Stomach (tissue), 4 donors: ENCODE data around the gene UPK3BL2.
"Not testable (repeated sequence)": the region's sequence is repeated elsewhere in the genome, so short reads cannot be mapped to it uniquely, and the experiment has no call there.

ENCODE experiments used
- CTCF ChIP-seq, 7 experiments: fragments of 450-650 bp in 4 of 7; fragments of 200-600 bp in 3 of 7; sonication (generic) in 3 of 7; IDR thresholded peaks; one replicate each; pipeline ENCODE4 v1.5.1; 2016 to 2019; ENCODE audit warnings: antibody characterized with exemption in 7 of 7, control low read depth in 2 of 7, mild to moderate bottlenecking in 1 of 7
- EP300 ChIP-seq: sonication (generic); formaldehyde crosslinking; IDR thresholded peaks from one replicate; pipeline ENCODE4 v1.6.1; 2017; ENCODE audit warnings: antibody characterized with exemption
- POLR2A ChIP-seq, 4 donors: fragments of 450-650 bp; IDR thresholded peaks; one replicate each; pipeline ENCODE4 v1.6.1; 2016; ENCODE audit warnings: antibody characterized with exemption in 4 of 4, control low read depth in 2 of 4, mild to moderate bottlenecking in 1 of 4, moderate library complexity in 1 of 4
- POLR2AphosphoS5 ChIP-seq, 3 donors: sonication (generic); formaldehyde crosslinking; IDR thresholded peaks; one replicate each; pipeline ENCODE4 v1.6.1; 2016; ENCODE audit warnings: antibody characterized with exemption in 3 of 3

DNA sequence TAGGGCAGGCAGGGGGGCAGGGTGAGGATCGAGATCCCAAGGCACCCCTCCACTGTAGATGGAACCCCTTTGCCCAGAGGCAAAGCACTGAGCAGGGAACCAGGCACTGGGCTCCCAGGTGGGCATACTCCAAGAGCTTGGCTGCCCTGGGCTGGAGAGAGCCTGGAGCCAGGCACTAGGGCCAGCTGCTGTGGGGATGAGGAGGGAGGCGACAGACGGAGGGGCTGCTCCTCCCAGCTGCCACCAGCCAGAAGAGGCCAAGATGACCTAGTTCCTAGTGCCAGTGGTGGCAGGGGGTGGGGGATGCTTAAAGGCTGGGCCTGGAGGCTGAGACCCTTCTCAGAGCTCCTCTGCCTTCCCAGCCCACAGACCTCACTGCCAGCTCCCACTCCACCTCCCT is 27.6 kb downstream of the UPK3BL2 start:
- TF ChIP-seq CTCF (IDR thresholded peaks at IDR 0.05); POLR2A (IDR thresholded peaks at IDR 0.05); POLR2AphosphoS5 (IDR thresholded peaks at IDR 0.05); EP300: not testable (repeated sequence)
